HG02973 (cell line): ENCODE data around the gene TMPRSS2.

Experiments used
- ATAC-seq: cut with Tn5 transposase; IDR thresholded peaks from one replicate; pipeline ENCODE4 v1.9.1; 2021; ENCODE audit warnings: moderate library complexity; ENCODE audit not compliant: unreplicated experiment

TMPRSS2 gene

DNA sequence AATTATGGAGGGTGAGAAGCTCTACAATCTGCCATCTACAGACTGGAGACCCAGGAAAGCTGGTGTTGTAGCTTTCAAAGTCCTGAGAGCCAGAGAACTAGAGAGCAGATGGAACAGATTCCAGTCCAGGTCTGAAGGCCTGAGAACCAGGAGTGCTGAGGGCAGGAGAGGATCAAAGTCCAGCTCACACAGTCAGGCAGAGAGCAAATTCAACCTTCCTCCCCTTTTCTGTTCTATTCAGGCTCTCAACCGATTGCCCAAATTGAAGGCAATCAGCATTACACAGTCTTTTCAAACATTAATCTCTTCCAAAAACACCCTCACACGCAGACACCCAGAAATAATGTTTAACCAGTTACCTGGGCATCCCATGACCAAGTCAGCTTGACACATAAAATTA, 2.5 kb upstream of the TMPRSS2 start:
- ATAC-seq = no peak

DNA sequence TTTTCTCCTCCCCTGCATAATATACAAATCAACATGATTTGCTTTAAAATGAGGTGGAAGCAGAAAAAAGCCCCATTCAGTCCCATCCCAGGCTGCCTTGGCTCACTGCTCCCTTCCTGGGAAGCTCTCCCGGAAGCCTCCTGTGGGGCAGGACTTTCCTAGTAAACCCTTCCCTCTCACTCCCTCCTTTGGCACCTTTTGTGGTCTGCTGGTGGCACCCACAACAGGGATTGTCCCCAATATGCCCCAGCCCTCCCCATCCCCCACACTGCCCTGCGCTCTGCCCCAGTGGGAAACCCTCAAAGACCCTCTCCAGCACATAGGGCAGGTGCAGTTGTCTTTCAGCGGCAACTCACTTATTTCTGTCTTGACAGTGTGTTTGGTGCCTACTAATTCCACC, 1.8 kb upstream of the TMPRSS2 start:
- ATAC-seq = no peak

- no peak for ATAC-seq
Measured at GRCh38 chr21:41509145-41509496, 1.2 kb upstream of the TMPRSS2 start.

DNA sequence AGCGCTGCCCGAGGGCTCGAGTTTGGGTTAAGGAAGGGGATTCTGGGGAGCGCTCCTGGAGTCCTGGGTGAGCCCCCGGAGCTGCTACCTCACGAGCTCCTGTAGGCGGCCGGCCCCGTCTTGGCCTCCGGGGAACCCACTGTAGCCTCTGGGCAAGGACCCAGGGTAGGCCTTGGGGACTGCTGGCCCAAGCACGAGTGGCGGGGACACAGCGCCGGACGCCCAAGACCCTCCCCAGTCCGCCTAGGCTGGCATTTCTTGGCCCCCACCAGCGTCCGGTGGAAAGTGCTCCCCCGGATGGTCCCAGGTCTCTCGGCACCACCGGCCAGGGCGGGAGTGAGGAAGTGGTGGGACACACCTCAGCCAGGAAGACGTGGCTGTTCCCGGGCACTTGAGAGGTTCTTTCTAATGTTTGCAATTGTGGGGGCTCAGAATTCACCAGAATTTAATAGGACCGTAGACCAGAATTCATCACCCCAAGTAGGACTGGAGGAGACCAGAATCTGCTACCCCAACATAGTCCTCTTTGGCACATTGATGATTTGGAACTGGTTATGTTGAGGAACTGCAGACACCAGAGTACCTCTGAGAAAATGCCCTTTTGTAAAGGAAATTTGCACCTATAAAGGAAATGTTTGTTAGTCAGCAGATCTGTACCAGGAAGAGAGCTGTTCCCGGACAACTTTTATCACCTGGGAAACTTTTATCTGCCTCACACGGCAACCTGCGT, 622 bp upstream of the TMPRSS2 start:
- no peak for ATAC-seq

GRCh38 chr21:41506611-41507520, 1.1 kb downstream of the TMPRSS2 start:
- no peak for ATAC-seq

DNA sequence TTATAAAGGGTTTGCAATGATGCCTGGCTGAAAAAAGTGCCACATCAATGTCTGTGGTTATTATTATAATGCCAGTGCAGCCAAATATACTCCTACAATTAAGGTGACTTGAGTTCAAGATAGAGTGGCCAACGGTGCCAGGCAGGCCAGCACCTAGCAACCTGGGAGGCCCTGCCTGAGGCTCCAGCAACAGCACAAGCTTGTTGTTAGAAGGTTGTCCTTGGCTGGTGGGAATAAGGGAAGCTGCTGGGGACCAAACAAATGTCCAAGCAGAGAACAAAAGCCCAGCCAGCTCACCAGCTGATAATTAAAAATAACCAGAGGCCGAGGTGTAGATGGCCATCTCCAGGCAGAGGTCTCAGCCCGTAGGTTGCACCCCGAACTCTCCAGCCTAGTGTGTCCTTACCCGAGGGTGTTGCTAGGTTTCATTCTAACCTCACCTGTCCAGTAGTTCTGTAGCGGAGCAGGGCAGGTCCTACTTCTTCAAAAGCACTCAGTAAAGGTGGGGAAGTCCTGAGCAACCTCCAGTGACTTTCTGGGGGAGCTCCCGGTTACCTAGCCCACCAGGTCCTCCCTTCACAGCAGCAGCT, 1.9 kb downstream of the TMPRSS2 start:
- no peak for ATAC-seq

- no peak for ATAC-seq
Measured at GRCh38 chr21:41504030-41504429, 3.9 kb downstream of the TMPRSS2 start.

DNA sequence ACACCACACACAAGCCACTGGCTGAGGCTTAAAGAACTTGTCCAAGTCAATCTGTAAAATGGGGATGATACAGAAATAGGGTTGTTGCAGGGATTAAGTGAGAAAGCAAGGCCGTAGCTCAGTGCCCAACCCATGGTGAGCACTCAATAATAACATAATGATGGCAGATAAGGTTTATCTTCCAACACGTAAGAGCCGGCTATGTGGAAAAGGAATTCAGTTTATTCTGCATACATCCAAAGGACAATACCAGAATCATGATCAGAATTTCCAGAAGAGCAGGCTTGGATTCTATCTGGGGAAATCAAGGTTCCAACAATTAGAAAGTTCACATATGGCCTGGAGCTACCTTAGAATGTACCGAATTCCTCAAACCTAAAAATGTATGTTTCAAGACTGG, 4.6 kb downstream of the TMPRSS2 start:
- no peak for ATAC-seq

DNA sequence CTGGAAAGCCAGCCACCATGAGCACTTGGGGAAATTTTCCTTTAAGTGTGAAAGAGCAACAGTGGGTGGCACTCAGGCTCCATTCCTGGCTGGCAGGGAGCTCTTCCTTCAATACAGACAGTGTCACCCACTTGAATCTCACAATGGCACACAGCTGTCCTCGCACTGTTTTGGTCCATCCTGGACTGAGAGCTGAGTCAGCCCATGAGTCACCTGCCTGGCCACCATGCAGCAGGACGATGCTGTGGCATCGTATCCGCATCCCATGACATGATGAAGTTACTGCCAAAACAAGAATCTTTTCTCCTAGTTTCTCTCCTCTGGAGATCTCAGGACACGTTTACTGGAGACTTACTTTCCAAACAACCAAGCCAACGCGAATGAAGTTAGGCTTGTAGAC, 6.0 kb downstream of the TMPRSS2 start:
- ATAC-seq = no peak

DNA sequence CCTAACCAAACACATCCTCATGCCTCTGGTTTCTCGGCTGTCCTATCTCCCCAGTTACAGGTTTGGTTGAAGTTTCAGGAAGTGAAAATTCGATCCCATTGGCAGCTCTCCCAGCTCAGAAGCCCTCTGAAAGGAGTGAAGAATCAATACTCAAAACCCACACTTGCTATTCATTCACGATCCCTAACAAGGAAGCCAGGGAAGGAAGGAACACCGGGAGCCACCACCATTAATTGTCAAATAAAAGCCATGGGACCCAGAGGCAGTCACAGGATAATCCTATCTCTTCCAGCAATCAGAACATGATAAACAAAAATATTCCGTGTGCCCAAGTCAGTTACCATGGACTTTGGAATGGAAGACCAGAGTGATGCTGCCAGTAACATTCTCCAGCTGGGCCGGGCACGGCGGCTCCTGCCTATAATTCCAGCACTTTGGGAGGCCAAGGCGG, 7.0 kb downstream of the TMPRSS2 start:
- no peak for ATAC-seq

DNA sequence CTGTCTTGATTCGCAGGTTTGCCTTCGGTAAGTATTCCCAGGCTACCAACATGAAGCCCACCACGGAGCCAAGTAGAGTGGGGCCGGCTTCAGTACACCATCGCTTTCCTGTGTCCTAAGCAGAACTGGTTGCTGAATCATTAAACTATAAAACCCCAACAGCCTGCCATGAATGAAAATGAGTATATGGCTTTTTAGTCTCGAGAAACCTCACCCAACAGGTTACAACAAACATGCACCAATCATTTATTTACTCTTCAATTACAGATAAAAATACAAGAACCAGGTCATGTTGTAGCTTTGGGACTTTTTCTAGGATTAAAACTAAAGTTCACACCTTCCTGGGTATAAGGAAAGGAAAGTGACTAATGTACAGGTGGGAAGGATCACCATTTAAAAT, 7.6 kb downstream of the TMPRSS2 start:
- no peak for ATAC-seq

DNA sequence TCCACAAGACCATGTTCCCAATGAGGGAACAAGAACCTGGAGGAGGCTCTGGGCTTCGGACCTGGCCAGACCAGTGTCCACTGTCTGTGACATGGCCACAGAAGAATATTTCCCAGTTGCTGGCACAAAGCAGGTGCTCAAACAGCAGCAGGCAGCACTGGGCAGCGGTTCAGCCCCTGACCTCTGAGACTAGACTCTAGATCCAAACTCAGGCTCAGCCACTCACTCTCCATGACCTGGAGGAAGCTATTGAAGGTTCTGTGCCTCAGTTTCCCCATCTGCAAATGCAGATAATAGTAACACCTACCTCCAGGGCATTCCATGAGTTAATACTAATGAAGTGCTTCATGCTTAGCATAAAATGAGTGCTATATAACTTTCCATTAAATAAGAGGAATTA, 8.0 kb downstream of the TMPRSS2 start:
- no peak for ATAC-seq

DNA sequence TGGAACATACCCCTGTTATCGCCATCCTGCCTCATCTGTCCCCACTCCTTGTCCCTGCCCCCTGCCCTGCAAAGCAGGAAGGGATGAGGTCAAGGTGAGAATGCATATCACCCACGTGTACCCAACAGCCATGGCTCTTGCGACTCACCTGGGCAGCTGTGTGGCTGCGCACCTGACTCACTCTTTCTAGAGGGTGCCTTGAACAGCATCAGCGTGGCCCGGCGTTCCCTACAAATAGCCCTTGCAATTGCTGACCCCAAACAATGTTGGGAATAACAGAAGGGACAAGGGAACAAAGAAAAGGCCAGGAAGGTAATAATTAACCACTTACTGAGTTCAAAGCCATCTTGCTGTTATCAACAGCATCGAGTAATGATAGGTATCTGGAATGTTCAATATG, 10.2 kb downstream of the TMPRSS2 start:
- ATAC-seq = no peak

- no peak for ATAC-seq
Measured at GRCh38 chr21:41497008-41497407, 10.9 kb downstream of the TMPRSS2 start.

- no peak for ATAC-seq
Measured at GRCh38 chr21:41494242-41494641, 13.7 kb downstream of the TMPRSS2 start.

- no peak for ATAC-seq
Measured at GRCh38 chr21:41491412-41491811, 16.5 kb downstream of the TMPRSS2 start.

GRCh38 chr21:41490330-41490729, 17.6 kb downstream of the TMPRSS2 start:
- no peak for ATAC-seq

- no peak for ATAC-seq
Measured at GRCh38 chr21:41489329-41489728, 18.6 kb downstream of the TMPRSS2 start.

GRCh38 chr21:41488080-41488479, 19.9 kb downstream of the TMPRSS2 start:
- no peak for ATAC-seq

GRCh38 chr21:41487082-41487481, 20.9 kb downstream of the TMPRSS2 start:
- ATAC-seq = no peak

DNA sequence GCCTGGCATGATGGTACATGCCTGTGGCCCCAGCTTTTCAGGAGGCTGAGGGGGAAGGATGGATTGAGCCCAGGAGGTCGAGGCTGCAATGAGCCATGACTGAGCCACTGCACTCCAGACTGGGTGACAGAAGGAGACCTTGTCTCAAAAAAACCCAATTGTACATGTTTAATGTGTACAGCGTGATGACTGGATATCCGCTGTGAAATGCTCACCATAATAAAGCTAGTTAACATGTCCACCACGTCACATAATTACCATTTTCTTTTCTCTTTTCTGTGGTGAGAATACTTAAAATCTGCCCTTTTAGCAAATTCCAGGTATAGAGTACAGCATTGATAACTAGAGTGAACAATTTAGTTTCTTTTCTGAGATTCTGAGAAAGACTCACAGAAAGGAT, 24.0 kb downstream of the TMPRSS2 start:
- ATAC-seq = no peak

GRCh38 chr21:41483415-41483814, 24.5 kb downstream of the TMPRSS2 start:
- ATAC-seq = no peak
